Measurements from ENCODE around the gene CSTPP1.

DNA sequence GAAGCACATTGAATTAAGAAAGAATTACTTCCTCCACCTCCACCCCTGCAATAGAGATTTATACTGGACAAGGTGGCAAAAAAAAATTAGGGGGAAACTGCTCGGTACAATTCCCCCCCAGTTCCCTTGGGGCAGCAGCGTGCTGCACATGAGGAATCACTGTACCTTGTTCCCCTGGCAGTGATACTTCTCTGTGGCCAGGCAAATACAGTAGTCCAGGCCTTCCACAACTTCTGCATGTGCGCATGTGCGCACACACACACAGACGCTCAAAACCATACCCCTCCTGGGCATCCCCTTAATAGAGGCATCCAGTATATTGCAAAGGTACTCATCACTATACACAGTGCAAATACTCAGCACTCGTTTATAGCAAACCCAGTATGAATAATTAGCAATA, 171.2 kb downstream of the CSTPP1 start:
- TF ChIP-seq, protein P1, sequence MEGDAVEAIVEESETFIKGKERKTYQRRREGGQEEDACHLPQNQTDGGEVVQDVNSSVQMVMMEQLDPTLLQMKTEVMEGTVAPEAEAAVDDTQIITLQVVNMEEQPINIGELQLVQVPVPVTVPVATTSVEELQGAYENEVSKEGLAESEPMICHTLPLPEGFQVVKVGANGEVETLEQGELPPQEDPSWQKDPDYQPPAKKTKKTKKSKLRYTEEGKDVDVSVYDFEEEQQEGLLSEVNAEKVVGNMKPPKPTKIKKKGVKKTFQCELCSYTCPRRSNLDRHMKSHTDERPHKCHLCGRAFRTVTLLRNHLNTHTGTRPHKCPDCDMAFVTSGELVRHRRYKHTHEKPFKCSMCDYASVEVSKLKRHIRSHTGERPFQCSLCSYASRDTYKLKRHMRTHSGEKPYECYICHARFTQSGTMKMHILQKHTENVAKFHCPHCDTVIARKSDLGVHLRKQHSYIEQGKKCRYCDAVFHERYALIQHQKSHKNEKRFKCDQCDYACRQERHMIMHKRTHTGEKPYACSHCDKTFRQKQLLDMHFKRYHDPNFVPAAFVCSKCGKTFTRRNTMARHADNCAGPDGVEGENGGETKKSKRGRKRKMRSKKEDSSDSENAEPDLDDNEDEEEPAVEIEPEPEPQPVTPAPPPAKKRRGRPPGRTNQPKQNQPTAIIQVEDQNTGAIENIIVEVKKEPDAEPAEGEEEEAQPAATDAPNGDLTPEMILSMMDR (IDR thresholded peaks at IDR 0.05), result no peak
- TF ChIP-seq EZH2 (IDR thresholded peaks at IDR 0.05), result no peak
